ENCODE results near the gene AGFG1. TPM values are rescaled to one million over a fixed set of nuclear protein-coding genes. Genes with fewer than 3 reads are reported as not detected.

The AGFG1 gene
- total RNA-seq, 6 experiments from 2014 or later = 62.3 to 105 (median 74.0) TPM

DNA sequence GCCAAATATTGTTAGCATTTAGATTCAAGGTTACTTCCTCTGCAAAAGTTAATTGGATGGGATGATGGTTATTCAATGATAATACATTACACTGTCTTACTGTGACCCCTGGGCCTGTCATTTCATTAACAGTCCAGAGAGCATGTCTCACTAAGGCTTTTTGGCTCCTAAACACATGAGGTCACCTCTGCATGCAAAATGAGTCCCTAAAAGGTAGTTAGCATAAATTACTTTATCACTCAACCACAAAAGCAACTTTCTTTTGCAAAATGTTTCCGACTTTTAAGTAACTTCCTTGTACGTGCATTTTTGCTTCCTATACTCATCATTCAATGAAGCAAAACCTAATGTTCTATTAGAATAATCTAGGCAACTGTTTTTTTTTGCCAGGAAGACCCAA lies 16.8 kb upstream of the AGFG1 start:
- no peak overlapping the region for H3K4me3 Mint-ChIP-seq
- H3K36me3 Mint-ChIP-seq (ENCODE audit: low read depth) = no peaks in the 10 kb centered on the region
- peaks cover 14% of the 10 kb centered on the region for H3K4me1 Mint-ChIP-seq (ENCODE audit: low read depth)
- DNase-seq = no peak
- H3K27me3 Mint-ChIP-seq (ENCODE audit: insufficient read depth) = peaks cover 5% of the 10 kb centered on the region
- H3K9me3 Mint-ChIP-seq = no peaks in the 10 kb centered on the region
- TF ChIP-seq CTCF (IDR thresholded peaks at IDR 0.05) = no peak
- no peak overlapping the region for H3K27ac Mint-ChIP-seq

DNA sequence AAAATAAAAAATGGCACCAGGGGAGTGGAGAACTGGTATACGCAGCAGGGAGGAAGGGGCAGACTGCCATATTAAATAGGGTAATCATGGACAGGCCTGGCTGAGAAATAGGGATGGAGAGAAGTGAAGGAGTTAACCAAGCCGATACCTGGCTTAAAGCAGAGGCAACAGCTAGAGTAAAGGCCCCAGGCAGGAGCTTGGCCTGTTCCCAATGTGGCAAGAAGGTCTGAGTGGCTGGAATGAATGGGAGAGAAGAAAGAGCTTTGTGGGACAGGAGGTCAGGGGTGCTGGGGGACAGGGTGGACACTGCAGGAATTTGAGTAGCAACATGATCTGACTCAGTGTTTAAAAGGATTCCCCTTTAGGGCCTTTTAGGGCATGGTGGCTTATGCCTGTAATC lies 15.9 kb upstream of the AGFG1 start:
- no peak for TF ChIP-seq CTCF (IDR thresholded peaks at IDR 0.05)
- no peak overlapping the region for H3K4me3 Mint-ChIP-seq
- H3K9me3 Mint-ChIP-seq = no peaks in the 10 kb centered on the region
- peaks cover 5% of the 10 kb centered on the region for H3K27me3 Mint-ChIP-seq (ENCODE audit: insufficient read depth)
- H3K4me1 Mint-ChIP-seq (ENCODE audit: low read depth) = peaks cover 23% of the 10 kb centered on the region
- H3K27ac Mint-ChIP-seq = no peak overlapping the region
- DNase-seq = no peak
- H3K36me3 Mint-ChIP-seq (ENCODE audit: low read depth) = no peaks in the 10 kb centered on the region

- no peak for TF ChIP-seq CTCF (IDR thresholded peaks at IDR 0.05)
- DNase-seq = no peak
- no peaks in the 10 kb centered on the region for H3K36me3 Mint-ChIP-seq (ENCODE audit: low read depth)
- no peaks in the 10 kb centered on the region for H3K9me3 Mint-ChIP-seq
- no peak overlapping the region for H3K4me3 Mint-ChIP-seq
- peaks cover 26% of the 10 kb centered on the region for H3K4me1 Mint-ChIP-seq (ENCODE audit: low read depth)
- H3K27me3 Mint-ChIP-seq (ENCODE audit: insufficient read depth) = peaks cover 5% of the 10 kb centered on the region
- H3K27ac Mint-ChIP-seq = no peak overlapping the region
These were observed 15.2 kb upstream of the AGFG1 start for GRCh38 chr2:227456772-227457171.

GRCh38 chr2:227460070-227460485 lies 11.9 kb upstream of the AGFG1 start:
- peak; percentile 68 for DNase-seq
- Mint-ChIP-seq H3K9me3 (no peaks in the 10 kb centered on the region), H3K4me1 (ENCODE audit: low read depth) (peaks cover 53% of the 10 kb centered on the region), H3K36me3 (ENCODE audit: low read depth) (no peaks in the 10 kb centered on the region), H3K27ac (no peak overlapping the region), H3K27me3 (ENCODE audit: insufficient read depth) (peaks cover 2% of the 10 kb centered on the region; the same call in 1 of the 2 replicates), H3K4me3 (peak overlapping the region; percentile 61)
- no peak for TF ChIP-seq CTCF (IDR thresholded peaks at IDR 0.05)

DNA sequence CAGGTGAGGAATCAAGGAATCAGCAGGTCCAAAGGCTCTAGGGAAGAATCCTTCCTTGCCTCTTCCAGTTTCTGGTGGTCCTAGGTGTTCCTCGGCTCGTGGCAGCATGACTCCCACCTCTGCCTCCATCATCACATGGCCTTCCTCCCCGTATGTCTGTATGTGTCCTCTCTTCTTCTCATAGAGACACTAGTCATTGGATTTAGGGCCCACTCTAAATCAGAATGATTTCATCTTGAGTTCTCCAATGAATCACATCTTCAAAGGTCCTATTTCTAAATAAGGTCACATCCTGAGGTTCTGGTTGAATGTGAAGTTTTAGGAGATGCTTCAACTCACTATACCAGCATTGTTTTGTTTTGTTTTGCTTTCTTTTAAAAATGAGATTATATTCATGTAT lies 11.1 kb upstream of the AGFG1 start:
- peak; percentile 25 for DNase-seq
- Mint-ChIP-seq H3K27me3 (ENCODE audit: insufficient read depth) (peaks cover 2% of the 10 kb centered on the region; the same call in 1 of the 2 replicates), H3K4me3 (peak overlapping the region; percentile 61; the same call in 1 of the 2 replicates), H3K4me1 (ENCODE audit: low read depth) (peaks cover 56% of the 10 kb centered on the region), H3K9me3 (no peaks in the 10 kb centered on the region), H3K36me3 (ENCODE audit: low read depth) (no peaks in the 10 kb centered on the region), H3K27ac (peak overlapping the region; percentile 38; the same call in 1 of the 2 replicates)
- no peak for TF ChIP-seq CTCF (IDR thresholded peaks at IDR 0.05)
